Umbilical cord (tissue), 2 donors: ENCODE results near the gene MEGF9. TPM values are rescaled to one million over a fixed set of nuclear protein-coding genes. Genes with fewer than 3 reads are reported as not detected.
"Not testable (repeated sequence)": the region's sequence is repeated elsewhere in the genome, so short reads cannot be mapped to it uniquely, and the experiment has no call there.

ENCODE experiments used
- DNase-seq: peaks from one replicate; pipeline ENCODE4 v3.0.0-alpha.2; 2015; ENCODE audit warnings: low spot score
- total RNA-seq: library from RNA; depleted of rRNA; stranded (reverse); fragments of >200 nt; gene quantifications from one replicate; pipeline ENCODE4 v1.2.3, GENCODE V29; 2014; ENCODE audit warnings: low replicate concordance; ENCODE audit not compliant: insufficient read depth

The MEGF9 gene
- 7.9 TPM for total RNA-seq

DNA sequence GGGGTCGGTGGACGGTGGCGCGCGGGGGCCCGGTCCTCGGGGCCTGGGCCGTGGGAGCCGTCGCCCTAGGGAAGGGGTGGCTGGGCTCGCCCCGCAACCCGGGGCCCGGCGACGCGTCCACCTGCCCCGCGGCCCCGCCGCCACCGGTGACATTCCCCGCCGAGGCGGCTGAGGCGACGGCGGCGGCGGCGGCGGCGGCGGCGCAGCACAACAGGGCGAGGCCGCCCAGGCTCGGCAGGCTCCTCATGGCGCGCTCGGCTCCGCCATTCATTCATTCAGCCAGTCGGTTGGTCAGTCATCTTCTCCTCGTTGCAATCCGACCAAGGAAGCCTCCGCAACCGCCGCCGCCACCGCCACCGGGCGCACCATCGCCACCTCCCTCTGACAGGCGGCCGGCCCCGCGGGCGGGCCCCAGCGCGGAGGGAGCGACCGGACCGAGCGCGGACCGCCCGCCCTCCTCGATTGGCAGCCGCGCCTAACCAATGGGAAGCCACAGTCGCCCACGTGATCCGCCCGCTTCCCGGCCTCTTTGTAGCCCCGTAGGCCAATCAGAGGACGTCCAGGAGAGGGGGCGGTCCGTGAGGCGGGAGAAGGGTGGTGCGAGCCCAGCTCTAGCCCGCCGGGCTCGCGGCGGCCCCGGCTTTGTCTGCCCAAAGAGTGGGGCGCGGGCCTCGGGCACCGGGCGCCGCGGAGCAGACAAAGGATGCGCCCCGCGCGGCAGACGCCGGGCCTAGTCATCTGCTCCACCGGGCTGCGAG lies at the start of gene MEGF9:
Gene MEGF9, minus strand, starts transcription at position 383 of the 758 bp plus-strand sequence. Its CDS starts 112 bp downstream, at position 271.
- peak; percentile 99 for DNase-seq

DNA sequence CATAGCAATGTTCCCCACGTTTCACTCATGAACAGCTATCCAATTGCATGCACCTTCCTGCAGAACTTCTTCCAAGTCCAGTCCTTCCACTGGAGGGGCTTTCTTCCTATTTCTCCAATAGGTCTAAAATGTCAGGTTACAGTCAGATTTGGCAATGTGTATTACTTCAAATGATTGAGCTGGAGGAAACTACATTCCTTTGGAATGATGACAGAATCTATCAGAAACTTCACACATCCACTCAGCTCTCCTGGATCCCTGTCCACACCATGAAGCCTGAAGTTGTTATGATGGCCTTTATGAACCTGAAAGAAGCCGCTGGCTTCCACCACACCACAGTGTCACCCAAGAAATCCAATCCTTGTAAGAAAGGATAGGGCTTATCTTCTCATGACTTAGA lies 46.7 kb upstream of the MEGF9 start:
- DNase-seq, result no peak

DNA sequence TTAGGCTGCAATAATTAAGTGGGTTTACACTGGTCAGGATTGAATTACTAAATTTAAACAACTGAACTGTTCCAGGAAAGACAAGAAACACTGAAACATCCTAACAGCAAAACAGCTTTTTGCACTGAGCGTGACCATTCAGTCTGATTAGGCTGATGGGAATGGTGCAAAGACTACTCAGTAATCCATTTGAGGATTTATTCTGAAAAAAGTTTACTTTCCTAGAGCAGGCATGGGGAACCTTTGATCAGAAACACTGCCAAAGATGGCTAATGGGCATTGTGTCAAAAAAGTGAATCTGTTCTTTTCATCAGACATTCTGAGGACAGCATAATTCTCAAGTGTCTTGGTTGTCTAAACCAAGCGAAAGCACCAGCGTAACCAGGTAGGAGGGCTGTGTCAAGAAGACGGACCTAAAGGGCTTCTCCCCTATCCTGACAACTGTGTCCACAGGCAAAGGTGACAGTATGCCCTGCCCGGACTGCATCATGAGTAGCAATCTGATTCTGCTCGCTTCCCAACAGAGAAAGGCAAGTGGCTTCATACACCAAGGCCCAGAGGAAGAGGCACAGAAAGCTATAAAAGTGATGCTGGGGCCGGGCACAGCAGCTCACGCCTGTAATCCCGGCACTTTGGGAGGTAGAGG lies 45.6 kb upstream of the MEGF9 start:
- DNase-seq, result no peak

DNA sequence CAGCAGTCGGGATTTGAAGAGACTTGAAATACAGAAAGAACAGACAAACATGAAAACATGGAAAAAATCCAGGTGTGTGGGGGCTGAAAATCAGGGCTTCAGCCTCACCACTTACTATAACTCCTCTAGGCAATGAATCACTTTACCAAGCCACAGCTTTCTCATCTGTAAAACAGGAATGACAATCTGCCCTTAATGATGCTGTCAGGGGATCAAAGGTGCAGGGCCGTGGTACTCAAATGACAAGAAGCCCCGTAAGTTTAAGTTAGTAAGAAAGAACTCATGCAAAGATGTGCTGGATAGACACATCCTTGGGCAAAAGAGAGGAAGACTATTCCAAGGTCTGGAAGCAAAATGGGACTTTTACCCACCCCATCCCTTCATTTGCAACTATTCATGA lies 44.3 kb upstream of the MEGF9 start:
- no peak for DNase-seq

DNA sequence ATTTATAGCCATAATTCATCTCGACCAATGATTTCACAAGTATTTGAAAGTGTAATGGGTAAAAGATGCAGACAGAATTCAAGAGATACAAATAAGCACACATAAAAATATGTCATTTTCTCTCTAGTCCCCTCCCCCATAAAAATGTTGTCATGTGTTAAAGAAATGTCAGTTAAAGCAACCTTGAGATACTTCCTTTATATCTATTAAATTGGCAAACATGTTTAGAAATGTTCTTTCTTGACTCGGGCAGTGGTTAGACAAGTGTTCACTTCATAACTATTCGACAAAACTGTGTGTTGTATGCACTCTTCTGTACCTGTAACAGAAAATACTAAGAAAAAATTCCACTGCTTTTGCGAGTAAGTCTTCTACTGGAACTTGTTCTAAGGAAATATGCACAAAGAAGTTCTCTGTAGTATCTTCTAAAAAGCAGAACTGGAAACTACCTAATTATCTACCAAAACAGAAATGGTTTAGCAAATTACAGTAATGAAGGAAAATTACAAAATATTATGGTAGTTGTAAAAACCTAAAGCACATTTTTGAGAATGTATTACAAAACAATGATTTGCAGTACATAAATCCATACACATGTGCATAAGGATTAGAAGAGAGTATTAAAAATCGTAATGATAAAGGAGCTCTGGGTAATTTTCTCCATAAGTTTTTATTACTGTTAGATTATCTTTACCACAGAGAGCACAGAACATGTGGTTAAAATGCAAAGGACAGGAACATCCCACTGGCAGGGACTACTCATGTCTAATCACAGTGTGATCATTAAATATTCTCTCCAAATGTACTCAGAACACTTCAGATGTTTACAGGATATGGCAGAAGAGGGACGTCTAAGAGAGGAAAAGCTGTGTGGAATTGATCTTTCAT lies 43.0 kb upstream of the MEGF9 start:
- no peak for DNase-seq

DNA sequence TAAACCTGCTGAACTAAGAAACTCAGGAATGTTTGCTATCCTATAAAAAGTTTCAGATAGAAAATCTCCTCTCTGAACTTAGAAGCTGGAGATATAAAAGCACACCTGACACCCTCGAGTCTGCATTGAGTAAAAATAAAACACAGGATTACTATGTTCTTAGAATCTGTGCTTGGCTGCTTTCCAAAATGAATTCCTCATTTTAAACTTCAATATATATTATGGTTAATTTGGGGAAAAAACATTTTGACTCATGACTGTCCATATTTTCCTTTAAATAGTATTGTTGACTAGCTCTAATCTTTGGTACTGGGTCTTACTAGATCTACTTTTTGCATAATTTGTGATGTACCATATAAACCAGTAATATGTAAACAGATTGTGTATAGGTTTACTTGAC lies 42.3 kb upstream of the MEGF9 start:
- no peak for DNase-seq

DNA sequence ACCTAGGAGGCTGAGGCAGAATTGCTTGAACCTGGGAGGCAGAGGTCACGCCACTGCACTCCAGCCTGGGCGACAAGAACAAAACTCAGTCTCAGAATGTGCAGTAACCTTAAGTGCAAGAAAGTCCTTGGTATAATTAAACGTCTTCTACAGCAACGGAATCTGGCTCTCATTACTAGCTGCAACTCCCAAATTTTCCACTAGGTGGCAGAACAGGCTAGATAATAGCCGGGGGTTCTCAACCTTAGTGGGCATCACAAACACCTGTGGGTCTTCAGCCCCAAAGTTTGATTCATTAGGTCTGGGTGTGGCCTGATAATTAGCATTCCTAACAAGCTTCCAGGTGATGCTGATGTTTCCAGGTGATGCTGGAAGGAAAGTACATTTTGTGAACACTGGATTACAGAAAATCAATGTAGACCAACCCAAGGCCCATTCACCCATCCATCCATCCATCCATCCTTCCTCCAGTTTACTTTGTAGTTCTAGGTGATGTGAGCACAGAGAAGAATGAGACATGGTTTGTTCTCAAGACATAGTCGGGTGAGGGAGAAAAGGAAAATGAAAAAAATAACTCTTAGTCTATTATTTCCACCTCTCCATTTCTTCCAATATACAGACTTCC lies 41.7 kb upstream of the MEGF9 start:
- peak; percentile 64 for DNase-seq

DNA sequence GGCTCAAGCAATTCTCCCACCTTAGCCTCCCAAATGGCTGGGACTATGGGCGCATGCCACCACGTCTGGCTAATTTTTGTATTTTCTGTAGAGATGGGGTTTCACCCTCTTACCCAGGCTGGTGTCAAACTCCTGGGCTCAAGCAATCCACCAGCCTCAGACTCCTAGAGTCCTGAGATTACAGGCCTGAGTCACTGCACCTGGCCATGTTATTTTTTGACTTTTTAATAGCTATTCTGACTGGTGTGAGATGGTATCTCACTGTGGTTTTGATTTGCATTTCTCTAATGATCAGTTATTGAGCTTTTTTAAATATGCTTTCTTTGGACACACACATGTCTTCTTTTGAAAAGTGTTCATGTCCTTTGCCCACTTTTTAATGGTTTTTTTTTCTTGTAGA lies 40.8 kb upstream of the MEGF9 start:
- DNase-seq, result no peak

DNA sequence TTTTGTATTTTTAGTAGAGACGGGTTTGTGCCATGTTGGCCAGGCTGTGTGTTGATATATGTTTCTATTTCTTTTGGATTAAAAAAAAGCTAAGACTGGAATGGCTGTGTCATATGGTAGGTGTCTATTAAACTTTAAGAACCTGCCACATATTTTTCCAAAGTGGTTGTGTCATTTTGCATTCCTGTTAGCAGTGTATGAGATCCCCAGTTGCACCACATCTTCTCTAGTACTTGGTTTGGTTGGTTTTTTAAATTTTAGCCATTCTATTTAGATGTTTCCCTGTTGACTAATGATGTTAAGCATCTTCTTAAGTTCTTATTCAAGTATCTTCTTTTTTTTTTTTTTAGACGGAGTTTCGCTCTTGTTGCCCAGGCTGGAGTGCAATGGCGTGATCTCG lies 36.2 kb upstream of the MEGF9 start:
- DNase-seq, result no peak

DNA sequence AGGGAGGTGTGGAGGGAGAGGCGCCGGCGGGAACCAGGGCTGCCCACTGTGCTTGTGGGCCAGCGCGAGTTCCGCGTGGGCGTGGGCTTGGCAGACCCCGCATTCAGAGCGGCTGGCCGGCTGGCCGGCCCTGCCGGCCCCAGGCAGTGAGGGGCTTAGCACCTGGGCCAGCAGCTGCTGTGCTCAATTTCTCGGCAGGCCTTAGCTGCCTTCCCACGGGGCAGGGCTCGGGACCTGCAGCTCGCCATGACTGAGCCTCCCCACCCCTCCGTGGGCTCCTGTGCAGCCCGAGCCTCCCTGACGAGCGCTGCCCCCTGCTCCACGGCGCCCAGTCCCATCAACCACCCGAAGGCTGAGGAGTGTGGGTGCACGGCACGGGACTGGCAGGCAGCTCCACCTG lies 32.1 kb upstream of the MEGF9 start:
- DNase-seq, result not testable (repeated sequence)

DNA sequence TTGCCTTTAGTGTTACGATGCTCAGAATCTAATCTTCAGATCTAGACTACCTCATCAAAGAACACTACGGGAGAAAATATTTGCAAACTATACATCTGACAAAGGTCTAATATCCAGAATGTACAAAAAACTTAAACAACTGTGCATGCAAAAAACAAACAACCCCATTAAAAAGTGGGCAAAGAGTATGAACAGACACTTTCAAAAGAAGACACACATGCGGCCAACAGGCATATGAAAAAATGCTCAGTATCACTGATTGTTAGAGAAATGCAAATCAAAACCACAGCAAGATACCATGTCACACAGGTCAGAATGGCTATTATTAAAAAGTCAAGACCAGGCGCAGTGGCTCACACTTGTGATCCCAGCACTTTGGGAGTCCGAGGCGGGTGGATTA lies 31.0 kb upstream of the MEGF9 start:
- DNase-seq, result no peak

DNA sequence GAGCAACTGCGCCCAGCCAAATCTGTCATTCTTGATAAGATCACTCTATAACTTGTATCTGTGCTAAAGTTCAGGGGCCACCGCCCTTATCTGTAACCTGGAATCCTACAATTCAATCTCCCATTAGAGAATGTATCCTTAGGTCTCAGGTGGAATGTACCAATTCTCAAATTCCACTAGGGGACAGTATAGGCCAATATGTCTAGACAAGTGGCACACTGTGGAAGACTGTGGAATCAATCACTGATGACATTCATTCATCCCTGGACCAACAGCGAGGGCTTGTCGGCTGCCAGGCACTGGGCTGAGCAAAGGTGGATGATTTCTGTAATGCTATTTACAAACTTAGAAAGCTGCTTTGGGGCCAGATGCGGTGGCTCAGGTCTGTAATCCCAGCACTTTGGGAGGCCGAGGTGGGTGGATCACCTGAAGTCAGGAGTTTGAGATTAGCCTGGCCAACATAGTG lies 28.7 kb upstream of the MEGF9 start:
- no peak for DNase-seq

DNA sequence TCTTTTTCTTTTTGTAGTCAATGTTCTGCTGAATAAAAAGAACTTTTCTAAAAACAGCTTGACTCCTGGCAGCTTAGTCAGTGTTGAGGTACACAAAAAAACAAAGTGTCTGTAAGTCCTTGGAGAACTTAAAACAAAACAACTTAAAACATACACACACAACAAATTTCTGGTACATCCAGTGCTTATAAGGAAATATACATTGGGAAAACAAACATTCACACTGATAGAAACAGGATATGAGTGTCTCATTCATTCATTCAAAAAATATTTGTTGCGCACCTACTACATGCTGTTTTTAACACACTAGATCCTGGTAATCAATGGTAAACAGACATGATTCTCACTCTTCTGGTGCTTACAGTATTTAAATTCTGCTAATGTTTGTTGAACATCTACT lies 27.4 kb upstream of the MEGF9 start:
- DNase-seq, result no peak

DNA sequence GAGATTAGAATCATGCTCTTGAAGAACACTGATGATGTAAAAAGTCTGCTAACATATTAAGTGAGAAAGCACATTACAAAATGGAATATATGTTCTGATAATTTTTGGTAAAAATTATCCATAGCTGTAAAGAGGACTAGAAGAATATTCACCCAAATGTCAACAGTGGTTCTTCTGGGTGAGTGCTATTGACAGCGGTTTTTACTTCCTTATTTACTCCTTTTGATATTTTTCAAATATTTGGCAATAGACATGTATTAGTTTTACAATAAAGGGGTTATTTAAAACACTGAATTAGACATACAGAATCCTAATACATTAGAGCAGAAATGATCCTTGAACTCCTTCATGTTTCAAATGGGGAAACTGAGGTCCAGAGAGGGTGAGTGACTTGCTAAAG lies 26.9 kb upstream of the MEGF9 start:
- no peak for DNase-seq

DNA sequence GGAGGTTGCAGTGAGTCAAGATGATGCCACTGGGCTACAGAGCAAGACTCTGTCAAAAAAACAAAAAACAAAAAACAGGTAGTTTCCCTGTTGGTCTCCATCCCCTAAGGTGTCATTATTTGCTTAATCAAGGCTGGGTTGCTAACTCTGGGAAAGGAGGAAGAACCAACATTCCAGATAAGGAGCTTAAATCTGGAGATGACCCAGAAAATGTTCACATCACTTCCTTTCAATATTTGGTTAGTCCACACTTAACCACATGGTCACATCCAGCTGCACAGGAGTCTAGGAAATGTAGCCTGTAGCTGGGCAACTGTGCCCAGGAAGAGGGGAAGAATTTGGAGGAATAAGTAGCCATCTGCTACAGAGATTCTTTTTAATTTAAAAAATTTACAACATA lies 25.9 kb upstream of the MEGF9 start:
- no peak for DNase-seq

DNA sequence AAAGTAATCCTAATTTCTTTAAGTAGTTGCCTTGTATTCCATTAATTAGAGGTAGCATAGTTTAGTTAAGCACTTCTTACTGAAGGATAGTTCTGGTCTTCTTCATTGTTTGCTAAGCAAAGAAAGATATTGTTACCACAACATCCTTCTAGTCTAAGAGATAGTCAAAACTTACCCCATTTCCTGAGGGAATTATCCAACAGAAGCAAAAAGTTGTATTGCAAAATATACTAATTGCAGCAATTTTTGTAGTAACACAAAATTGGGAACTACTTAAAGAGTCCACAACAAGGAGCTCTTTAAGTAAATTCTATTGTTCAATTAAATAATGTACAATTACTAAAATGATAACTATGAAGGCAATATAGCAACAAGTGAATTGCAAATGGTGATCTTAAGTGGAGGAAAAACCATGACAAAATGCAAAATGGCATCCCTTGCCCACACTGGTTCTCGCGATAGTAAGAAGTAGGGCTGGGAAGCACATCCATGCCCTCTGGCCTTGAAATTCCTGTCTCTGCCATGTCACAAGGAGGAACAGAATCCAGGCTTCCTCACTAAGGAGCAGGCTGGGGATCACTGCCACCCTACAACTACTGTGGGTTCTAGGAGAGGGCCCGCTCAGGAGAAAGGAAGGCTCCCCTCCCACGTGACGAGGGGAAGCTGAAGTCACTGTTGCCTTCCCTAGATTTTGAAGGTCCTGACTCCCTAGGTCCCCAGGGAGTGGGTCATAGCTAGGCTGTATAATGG lies 23.3 kb upstream of the MEGF9 start:
- DNase-seq, result no peak

DNA sequence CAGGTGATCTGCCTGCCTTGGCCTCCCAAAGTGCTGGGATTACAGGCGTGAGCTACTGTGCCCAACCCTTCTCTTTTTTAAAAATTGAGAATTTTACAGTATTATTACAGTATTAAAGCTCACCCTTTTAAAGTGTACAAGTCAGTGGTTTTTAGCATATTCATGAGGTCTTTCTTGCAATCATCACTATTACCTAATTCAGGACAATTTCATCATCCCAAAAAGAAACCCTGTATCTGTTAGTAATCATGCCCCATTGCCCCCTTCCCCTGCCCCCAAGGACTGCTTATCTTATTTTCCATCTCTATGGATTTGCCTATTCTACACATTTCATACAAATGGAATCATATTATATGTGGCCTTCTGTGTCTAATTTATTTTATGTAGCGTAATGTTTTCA lies 22.6 kb upstream of the MEGF9 start:
- DNase-seq, result no peak

DNA sequence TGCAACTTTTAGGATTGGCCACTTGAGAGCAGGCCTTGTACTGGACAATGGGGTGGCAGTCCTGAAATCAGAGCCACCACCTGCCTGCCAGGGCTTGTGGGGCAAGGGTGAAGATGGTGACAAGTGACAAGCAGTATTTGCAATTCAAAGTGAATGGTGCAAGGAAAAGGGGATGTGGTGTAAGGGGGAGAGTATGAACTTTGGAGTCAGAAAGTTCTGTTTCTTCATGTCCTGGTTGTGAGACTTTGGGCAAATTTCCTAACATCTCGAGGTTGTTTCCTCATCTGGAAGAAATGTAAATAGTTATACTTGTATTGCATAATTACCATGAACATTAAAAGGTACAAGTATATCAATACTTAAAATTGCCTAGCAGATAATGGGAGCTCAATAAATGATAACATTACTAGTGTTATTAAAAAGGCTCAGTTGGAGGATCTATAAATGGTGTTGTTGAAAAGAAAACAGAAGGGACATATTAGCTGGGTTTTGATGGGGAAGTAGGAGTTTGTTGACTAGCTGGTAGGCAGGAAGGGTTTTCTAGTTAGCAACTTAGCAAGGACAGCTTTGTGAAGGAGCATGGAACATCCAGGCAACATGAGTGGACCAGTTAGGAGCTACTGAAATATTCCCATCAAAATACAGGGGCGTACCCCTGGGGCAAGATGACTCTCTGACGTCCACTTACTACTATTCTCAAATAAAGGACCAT lies 21.3 kb upstream of the MEGF9 start:
- DNase-seq, result no peak

DNA sequence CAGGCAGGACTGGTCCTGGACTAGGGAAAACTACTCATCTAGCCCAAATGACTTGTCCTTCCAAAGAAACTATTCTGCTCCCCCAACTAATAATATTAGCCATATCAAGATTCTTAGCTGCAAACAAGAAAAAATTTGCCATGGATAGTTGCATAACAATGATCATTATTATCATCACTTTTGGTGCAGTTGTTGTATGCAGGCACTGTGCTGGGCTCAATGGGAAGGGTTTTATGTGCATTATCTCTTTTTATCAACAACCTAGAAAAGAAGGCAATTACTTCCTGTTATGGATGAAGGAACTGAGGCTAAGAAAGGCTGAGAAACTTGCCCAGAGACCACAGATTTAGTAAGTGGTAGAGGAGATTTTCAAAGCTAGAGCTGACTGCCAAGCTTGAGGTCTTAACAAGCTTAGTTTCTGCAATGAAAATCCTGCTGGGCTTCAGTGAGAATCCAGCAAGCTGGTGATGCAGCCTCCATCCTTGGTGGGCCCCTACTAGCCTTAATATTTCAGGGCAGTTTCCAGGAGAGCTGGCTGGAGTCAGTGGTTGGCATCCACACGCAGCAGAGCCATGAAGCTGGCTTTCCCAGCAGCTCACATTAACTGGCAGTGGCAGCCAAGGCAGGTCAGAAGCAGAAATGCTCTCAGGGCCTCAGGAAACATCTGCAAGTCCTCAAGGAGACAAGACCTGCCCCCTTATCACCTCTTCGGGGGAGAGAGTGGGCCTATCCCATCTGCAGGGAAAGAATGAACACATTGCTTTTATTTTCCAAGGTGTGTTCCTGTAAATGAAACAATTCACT lies 20.5 kb upstream of the MEGF9 start:
- DNase-seq, result peak; percentile 78

DNA sequence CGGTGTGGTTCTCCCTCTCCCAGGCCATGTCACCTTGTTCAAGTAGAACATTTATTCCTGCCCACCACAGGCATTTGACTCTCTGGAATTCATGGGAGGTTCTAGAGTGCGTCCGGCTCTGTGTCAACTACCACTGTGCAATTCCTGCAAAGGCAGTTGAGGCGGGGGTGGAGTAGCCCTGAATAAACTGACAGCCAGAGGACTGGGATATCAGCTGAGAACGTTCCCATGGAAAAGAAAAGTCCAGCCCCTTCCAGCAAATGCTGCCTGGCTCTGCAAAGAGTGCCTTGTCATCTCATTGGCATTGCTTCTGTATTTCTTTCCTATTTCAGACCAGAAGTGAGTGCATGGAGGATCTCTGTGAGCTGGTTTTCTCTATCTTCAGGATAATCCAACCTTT lies 18.9 kb upstream of the MEGF9 start:
- peak; percentile 86 for DNase-seq
